T-cell (primary cell): ENCODE measurements around the gene NR2C2. TPM values are rescaled to one million over a fixed set of nuclear protein-coding genes. Genes with fewer than 3 reads are reported as not detected.

Experiments
- ATAC-seq, 4 experiments: fragments of 200-7000 bp in 3 of 4; fragments of 150-1000 bp in 1 of 4; cut with Tn5 transposase; replicated peaks in 1 of 4; 1 replicate in 3 of 4; 2 replicates in 1 of 4; pipeline ENCODE4 v1.10.0; 2021; ENCODE audit warnings: moderate library complexity in 3 of 4, mild to moderate bottlenecking in 2 of 4, moderate number of reproducible peaks in 1 of 4
- CTCF ChIA-PET, 2 donors: fragments of 300-600 bp; sonication (Branson Sonifier 250); formaldehyde crosslinking; loops; one replicate each; lab custom pipeline; 2022; ENCODE audit warnings: antibody characterized with exemption in 2 of 2; lab: Charles Lee
- POLR2A ChIA-PET, 2 donors: fragments of 300-600 bp; sonication (Branson Sonifier 250); formaldehyde crosslinking; loops; one replicate each; lab custom pipeline; 2022; ENCODE audit warnings: antibody characterized with exemption in 2 of 2; lab: Charles Lee
- DNase-seq, 35 experiments: peaks; one replicate each; pipeline versions ENCODE4 v3.0.0 to v3.0.0-alpha.2; 2013 to 2023
- H3K27ac ChIP-seq: one replicate; pipeline ENCODE4 v1.5.1; 2013; ENCODE audit warnings: low read length
- H3K27me3 ChIP-seq, 2 experiments: replicated peaks in 1 of 2; 1 replicate in 1 of 2; 2 replicates in 1 of 2; pipeline versions ENCODE4 v1.6.1 to v1.7.0; 2013; ENCODE audit warnings: low read length in 1 of 2, mixed read lengths in 1 of 2; ENCODE audit not compliant: control insufficient read depth in 2 of 2, insufficient read depth in 2 of 2; ENCODE audit errors: extremely low read depth in 1 of 2
- H3K36me3 ChIP-seq, 2 donors: 1 replicate in 1 of 2; 2 replicates in 1 of 2; pipeline versions ENCODE4 v1.6.1 to v1.7.0; 2013; ENCODE audit warnings: low read length in 1 of 2; ENCODE audit not compliant: control insufficient read depth in 2 of 2, insufficient read depth in 1 of 2; ENCODE audit errors: extremely low read depth in 1 of 2
- H3K4me1 ChIP-seq, 2 experiments: 1 replicate in 1 of 2; 2 replicates in 1 of 2; pipeline versions ENCODE4 v1.6.1 to v1.7.0; 2013; ENCODE audit warnings: low read length in 2 of 2, mixed read lengths in 1 of 2; ENCODE audit not compliant: insufficient read depth in 2 of 2, control insufficient read depth in 1 of 2; ENCODE audit errors: extremely low read depth in 1 of 2
- H3K4me3 ChIP-seq, 2 donors: 1 replicate in 1 of 2; 2 replicates in 1 of 2; pipeline versions ENCODE4 v1.5.1 to v1.7.0; 2013; ENCODE audit warnings: mild to moderate bottlenecking in 2 of 2, low read length in 1 of 2, moderate library complexity in 1 of 2; ENCODE audit not compliant: control insufficient read depth in 1 of 2; ENCODE audit errors: extremely low read depth in 1 of 2
- H3K9me3 ChIP-seq: 2 replicates; pipeline ENCODE4 v1.7.0; 2013
- H3K27ac Mint-ChIP-seq, 2 donors: one replicate each; pipeline ENCODE4 v1.8.0; 2020 to 2021; ENCODE audit warnings: mild to moderate bottlenecking in 2 of 2, mixed read lengths in 2 of 2
- H3K27me3 Mint-ChIP-seq, 2 donors: one replicate each; pipeline ENCODE4 v1.8.0; 2021 to 2022; ENCODE audit warnings: mixed read lengths in 2 of 2
- H3K36me3 Mint-ChIP-seq: one replicate; pipeline ENCODE4 v1.8.0; 2021; ENCODE audit warnings: mixed read lengths
- H3K4me1 Mint-ChIP-seq, 3 donors: one replicate each; pipeline ENCODE4 v1.8.0; 2020 to 2022; ENCODE audit warnings: mixed read lengths in 3 of 3, mild to moderate bottlenecking in 1 of 3
- H3K4me3 Mint-ChIP-seq, 3 donors: one replicate each; pipeline ENCODE4 v1.8.0; 2020 to 2022; ENCODE audit warnings: mild to moderate bottlenecking in 3 of 3, mixed read lengths in 3 of 3, moderate library complexity in 3 of 3
- H3K9me3 Mint-ChIP-seq, 3 donors: one replicate each; pipeline ENCODE4 v1.8.0; 2020 to 2022; ENCODE audit warnings: mixed read lengths in 3 of 3
- WGBS: methylation state at CpG from one replicate; pipeline ENCODE4 v1.1.5; 2013; ENCODE audit warnings: missing lambda C conversion rate; ENCODE audit not compliant: insufficient coverage; 5-methylcytosine and 5-hydroxymethylcytosine counted together
- total RNA-seq, 35 experiments: library from RNA in 6 of 35; stranded (reverse) in 6 of 35; fragments of 120-200 nt in 1 of 35; gene quantifications; one replicate each; pipeline versions ENCODE4 v1.2.1 to v1.2.4 and lab custom pipeline; 2013 to 2026

The NR2C2 gene
- total RNA-seq, 5 donors from 2014 or later (not counting 1 experiment from before 2014, with no cell fraction given), result 54.9 to 93.1 (median 85.2) TPM

DNA sequence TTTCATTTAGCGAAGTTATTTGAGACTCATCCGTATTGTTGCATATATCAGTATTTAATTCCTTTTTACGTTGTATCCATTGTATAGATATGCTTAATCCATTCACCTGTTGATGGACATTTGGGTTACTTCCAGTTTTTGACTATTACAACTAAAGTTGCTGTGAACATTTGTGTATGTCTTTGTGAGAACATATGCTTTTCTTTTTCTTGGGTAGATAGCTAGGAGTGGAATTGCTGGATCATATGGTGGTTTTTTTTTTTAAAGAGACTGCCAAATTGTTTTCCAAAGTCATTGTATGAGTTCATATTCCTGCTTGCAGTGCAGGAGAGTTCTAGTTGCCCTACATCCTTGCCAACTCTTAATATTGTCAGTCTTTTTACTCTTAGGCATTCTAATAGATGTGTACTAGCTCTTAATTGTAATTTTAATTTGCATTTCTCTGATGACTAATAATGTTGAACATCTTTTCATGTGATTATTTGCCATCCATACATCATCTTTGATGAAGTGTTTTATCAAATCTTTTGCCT, 37.3 kb downstream of the NR2C2 start:
- Mint-ChIP-seq H3K4me3 (no peak overlapping the region), H3K27ac (no peak overlapping the region), H3K27me3 (no peaks in the 10 kb centered on the region), H3K36me3 (peaks cover 25% of the 10 kb centered on the region), H3K9me3 (peaks cover 0 to 7% (median 2%) of the 10 kb centered on the region in 3 donors), H3K4me1 (peaks cover 54 to 63% (median 55%) of the 10 kb centered on the region in 3 donors)
- H3K4me3 ChIP-seq, result no peak overlapping the region
- ChIA-PET POLR2A (no interaction called here), CTCF (no interaction called here)
- H3K36me3 ChIP-seq, result no peaks in the 10 kb centered on the region
- no peak for ATAC-seq
- H3K4me1 ChIP-seq, result peaks cover 2 to 5% of the 10 kb centered on the region in 2 experiments
- H3K27ac ChIP-seq, result no peak overlapping the region
- no peaks in the 10 kb centered on the region for H3K27me3 ChIP-seq
- no peak for DNase-seq
- H3K9me3 ChIP-seq, result no peaks in the 10 kb centered on the region
- no CpG with 5 or more reads among the region's 3 CpGs for WGBS

DNA sequence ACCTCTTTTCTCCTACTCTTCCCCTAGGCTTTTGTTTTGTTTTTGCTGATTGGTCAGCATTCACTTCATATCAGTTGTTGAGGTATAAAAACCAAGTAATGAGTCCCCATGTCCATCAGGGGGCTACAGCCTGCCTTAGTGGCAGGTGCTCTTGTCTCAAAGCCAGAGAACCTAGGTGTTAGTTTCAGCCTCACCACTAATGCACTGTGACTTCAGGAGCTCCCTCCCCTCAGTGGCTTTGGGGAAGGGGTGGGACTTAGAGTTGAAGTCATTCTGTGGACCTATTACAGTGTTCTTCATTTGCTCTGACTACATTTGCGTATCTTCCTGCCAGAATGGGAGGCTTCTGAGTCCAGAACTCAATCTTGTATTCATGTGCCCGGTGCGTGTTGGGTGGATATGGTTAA, 41.6 kb downstream of the NR2C2 start:
- H3K4me3 ChIP-seq, result no peak overlapping the region
- DNase-seq (peak in 18 of 35 experiments; percentile 2 to 42 (median 11)), ATAC-seq (peak in 3 of 4 experiments; percentile 38 to 77 (median 58))
- Mint-ChIP-seq H3K36me3 (peaks cover 16% of the 10 kb centered on the region), H3K27me3 (no peaks in the 10 kb centered on the region), H3K4me1 (peaks cover 70 to 82% (median 71%) of the 10 kb centered on the region in 3 donors), H3K4me3 (no peak overlapping the region), H3K9me3 (peaks cover 0 to 7% (median 2%) of the 10 kb centered on the region in 3 donors), H3K27ac (peak overlapping the region in 1 of 2 donors; percentile 9)
- H3K36me3 ChIP-seq, result no peaks in the 10 kb centered on the region
- H3K4me1 ChIP-seq, result peaks cover 2 to 7% of the 10 kb centered on the region in 2 experiments
- POLR2A ChIA-PET, result interaction anchor here (0.5 to 0.6 kb wide), 3 partner anchors 217 to 605 kb away, joined by 3 to 8 read pairs (median 4); partner anchors contain the start of gene CAPN7 (in 1 of the 2)
- WGBS, result no CpG with 5 or more reads among the region's 3 CpGs
- no peak overlapping the region for H3K27ac ChIP-seq
- no peaks in the 10 kb centered on the region for H3K27me3 ChIP-seq
- CTCF ChIA-PET, result no interaction called here
- H3K9me3 ChIP-seq, result no peaks in the 10 kb centered on the region

DNA sequence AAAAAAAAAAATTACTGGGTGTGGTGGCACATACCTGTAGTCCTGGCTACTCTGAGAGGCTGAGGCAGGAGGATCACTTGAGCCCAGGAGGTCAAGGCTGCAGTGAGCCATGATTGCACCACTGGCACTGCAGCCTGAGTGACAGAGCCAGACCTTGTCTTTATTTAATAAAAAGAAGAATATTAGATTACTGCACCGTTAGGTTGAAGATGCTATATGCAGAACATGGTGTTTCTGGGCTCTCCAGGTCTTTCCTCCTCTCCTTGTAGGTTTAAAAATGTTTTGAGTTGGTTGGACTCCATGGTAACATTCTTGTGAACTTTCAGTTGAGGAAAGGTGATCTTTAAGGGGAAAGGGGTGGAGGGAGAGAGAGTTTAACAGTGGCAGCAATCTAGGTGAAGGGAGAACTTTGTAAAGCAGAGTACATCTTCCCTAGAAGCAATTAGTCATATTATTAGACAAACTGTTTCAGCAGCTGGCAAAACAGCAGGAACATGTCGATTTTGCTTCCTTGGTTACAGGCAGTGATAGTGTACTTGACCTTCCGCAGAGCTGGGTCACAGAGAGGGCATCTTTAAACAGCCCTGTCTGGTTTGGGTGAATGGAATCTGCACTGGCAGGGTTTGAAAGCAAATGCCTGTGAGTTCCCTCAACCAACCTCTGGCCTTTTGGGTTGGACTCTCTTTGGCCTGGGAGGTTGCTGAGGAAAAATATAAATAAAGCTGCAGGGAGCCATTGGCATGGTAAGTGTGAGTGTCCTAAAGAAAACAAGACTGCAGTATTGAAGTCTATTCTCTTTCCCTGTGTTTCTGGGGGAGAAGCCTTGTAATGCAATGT, 42.8 kb downstream of the NR2C2 start:
- DNase-seq (no peak), ATAC-seq (no peak)
- Mint-ChIP-seq H3K27ac (peak overlapping the region; percentile 53), H3K4me1 (peaks cover 61 to 74% (median 64%) of the 10 kb centered on the region in 3 donors), H3K9me3 (no peaks in the 10 kb centered on the region), H3K36me3 (peaks cover 4% of the 10 kb centered on the region), H3K27me3 (no peaks in the 10 kb centered on the region), H3K4me3 (no peak overlapping the region)
- Histone ChIP-seq H3K27ac (no peak overlapping the region), H3K27me3 (no peaks in the 10 kb centered on the region), H3K36me3 (no peaks in the 10 kb centered on the region), H3K4me1 (peaks cover 2 to 7% of the 10 kb centered on the region in 2 experiments), H3K4me3 (no peak overlapping the region), H3K9me3 (no peaks in the 10 kb centered on the region)
- CTCF ChIA-PET, result no interaction called here
- WGBS, result 100% methylated on average over 1 of the region's 3 CpGs
- POLR2A ChIA-PET, result interaction anchor here in 1 of 2 donors (0.6 kb wide), 1 partner anchor 606 kb away, joined by 8 read pairs; no protein-coding TSS in a partner anchor

DNA sequence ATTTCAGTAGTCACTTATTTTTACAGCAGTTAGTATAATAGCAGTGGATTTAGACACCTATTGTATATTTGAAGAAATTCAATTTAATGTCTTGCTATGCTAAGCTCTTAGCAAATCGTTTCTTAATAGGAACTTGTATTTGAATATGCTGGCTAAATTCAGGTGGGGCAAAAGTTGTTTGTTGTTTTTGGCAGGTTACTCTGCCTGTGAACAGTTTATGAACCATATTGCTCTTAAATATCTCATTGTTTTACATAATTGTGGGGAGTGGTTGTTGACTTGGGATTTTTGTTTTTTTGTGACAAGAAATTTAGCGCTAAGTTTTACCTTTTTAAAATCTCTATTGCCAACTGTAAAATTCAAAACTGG, 43.4 kb downstream of the NR2C2 start:
- Histone ChIP-seq H3K27ac (no peak overlapping the region), H3K27me3 (no peaks in the 10 kb centered on the region), H3K36me3 (no peaks in the 10 kb centered on the region), H3K4me3 (no peak overlapping the region), H3K9me3 (no peaks in the 10 kb centered on the region), H3K4me1 (peaks cover 2 to 7% of the 10 kb centered on the region in 2 experiments)
- no CpG with 5 or more reads among the region's 2 CpGs for WGBS
- ChIA-PET CTCF (no interaction called here), POLR2A (no interaction called here)
- Mint-ChIP-seq H3K27ac (no peak overlapping the region), H3K4me3 (no peak overlapping the region), H3K27me3 (no peaks in the 10 kb centered on the region), H3K9me3 (no peaks in the 10 kb centered on the region), H3K36me3 (peaks cover 8% of the 10 kb centered on the region), H3K4me1 (peaks cover 58 to 74% (median 66%) of the 10 kb centered on the region in 3 donors)
- no peak for ATAC-seq
- no peak for DNase-seq

DNA sequence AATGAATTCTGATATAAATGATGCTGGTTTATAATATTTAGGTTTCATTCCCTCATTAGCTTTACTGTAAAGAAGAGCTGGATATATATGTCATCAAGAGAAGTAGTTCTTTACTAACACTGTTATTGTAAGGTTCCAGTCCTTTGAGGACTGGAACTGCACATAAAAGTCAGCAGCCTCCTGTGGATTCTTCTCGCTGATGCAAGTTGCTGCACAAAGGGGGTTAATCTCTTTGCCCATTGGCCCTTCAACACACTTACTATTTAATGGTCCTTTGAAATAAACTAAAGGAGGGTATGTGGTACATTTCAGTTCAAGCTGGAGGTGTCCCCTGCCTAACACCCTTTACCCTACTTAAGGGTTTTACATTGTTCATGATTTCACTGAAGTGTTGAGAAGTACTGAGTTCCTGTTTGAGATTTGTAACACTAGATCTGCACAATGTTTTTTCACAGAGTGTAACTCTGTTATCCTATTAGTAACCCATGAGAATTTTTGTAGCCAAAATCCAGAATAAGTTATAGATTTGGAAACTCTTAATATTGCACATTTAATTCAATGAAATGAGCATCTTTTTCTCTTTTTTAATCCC, 43.9 kb downstream of the NR2C2 start:
- CTCF ChIA-PET, result interaction anchor here in 1 of 2 donors (0.6 kb wide), 1 partner anchor 10 kb away, joined by 3 read pairs; no protein-coding TSS in a partner anchor
- H3K4me1 ChIP-seq, result peaks cover 2 to 7% of the 10 kb centered on the region in 2 experiments
- no peaks in the 10 kb centered on the region for H3K27me3 Mint-ChIP-seq
- no peak for DNase-seq
- H3K4me3 Mint-ChIP-seq, result no peak overlapping the region
- peaks cover 9% of the 10 kb centered on the region for H3K36me3 Mint-ChIP-seq
- no peak for ATAC-seq
- POLR2A ChIA-PET, result no interaction called here
- no peaks in the 10 kb centered on the region for H3K36me3 ChIP-seq
- no peaks in the 10 kb centered on the region for H3K27me3 ChIP-seq
- H3K9me3 Mint-ChIP-seq, result no peaks in the 10 kb centered on the region
- no peak overlapping the region for H3K4me3 ChIP-seq
- WGBS, result no CpG with 5 or more reads among the region's 1 CpG
- H3K4me1 Mint-ChIP-seq, result peaks cover 54 to 73% (median 64%) of the 10 kb centered on the region in 3 donors
- H3K27ac Mint-ChIP-seq, result peak overlapping the region in 1 of 2 donors; percentile 68
- H3K9me3 ChIP-seq, result no peaks in the 10 kb centered on the region
- H3K27ac ChIP-seq, result no peak overlapping the region
